ENCODE results near the gene KRTAP10-7.
"Not testable (repeated sequence)": the region's sequence is repeated elsewhere in the genome, so short reads cannot be mapped to it uniquely, and the experiment has no call there.

Gene KRTAP10-7

GRCh38 chr21:44612669-44613229, 12.4 kb downstream of the KRTAP10-7 start:
- no peak for DNase-seq

- DNase-seq: no peak
These were observed 13.2 kb downstream of the KRTAP10-7 start for GRCh38 chr21:44613386-44614155.

DNA sequence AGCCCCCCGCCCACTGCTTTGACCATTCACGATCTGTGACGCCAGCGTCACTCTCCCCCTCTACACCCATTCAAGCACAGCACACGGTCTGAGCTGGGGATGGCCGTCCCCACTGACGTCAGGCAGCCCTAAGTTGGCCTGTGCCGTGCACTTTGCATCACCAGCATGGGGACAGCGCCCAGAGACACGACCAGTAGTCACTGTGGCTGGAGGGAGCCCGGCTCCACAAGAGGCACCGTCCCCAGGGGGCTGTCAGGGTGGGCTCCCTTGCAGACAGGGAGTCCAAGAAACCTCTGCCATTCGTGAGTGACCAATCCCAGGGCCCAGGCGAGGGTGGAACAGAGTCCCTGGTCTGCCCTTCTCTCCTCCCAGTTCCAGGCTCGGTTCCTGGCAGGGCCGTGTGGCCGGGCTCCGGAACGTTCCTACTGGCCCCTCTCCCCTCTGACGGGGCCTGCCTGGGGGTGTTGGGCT, 13.8 kb downstream of the KRTAP10-7 start:
- no peak for DNase-seq

DNA sequence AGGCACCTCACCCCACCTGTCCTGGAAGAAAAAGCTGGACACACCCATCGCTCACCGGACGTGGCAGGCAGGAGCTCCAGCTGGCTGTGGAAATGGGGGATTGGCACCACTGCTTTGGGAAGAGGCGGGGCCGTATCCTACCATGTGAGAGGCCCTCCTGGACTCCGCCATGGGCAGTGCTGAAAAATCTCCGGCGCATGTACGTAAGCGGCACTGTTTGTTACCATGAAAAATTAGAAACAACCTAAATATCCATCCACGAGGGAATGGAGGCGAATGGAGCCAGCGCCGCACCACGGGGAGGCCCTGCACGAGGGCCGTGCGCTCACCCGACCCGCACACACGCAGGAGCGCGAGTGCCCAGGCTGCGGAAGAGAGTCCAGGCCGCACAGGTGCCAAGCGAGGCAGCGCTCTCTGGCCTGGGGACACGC, 14.6 kb downstream of the KRTAP10-7 start:
- no peak for DNase-seq

DNA sequence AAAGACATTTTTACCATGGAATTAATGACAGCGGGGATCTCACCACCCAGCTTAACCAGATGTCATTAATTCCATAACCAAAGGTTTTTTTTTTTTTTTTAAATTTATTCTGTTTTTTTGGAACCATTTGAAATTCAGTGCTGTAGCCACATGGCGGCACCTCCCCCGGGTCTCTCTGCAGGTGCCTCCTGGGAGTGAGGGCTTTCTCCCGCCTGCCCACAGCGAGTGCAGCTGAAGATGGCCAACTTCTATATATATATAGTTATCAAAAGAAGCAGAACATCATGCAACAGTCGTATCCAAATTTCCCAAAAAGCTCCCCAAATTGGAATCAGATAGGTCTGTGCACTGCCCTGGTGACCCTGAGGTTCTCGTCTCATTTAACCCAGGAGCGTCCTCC, 15.1 kb downstream of the KRTAP10-7 start:
- no peak for DNase-seq

DNA sequence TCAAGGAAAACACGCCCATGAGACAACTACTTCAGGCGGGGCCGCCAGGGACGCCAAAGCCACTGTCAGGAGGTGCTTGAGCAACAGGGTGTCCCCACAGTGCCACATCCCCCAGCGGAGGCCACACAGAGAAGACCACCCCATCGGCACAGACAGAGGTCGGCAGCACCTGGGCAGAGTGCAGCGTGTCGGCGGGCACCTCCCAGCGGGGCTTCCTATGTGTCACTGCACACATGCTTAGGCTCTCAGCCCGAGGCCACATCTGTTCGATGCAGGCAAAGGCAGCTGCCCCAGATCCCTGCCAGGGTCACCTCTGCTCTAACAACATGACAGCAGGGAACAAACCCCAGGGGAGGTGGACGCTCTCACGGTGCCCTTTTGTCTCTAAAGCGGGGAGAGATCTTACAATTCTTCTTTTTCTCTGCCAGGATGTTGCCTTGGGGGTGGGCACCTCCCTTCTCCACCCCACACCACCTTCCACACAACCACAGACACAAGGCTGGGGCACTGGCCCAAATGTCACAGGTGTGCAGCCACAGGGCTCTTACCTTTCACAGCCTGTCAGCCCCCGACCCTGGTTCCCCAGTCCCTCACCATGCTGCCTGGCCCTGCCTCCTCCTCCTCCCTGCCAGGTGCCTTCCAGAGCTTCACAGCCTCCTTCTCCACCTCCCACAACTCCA, 15.7 kb downstream of the KRTAP10-7 start:
- no peak for DNase-seq

GRCh38 chr21:44616591-44616926, 16.2 kb downstream of the KRTAP10-7 start:
- DNase-seq: no peak

GRCh38 chr21:44617071-44617501, 16.7 kb downstream of the KRTAP10-7 start:
- no peak for DNase-seq

GRCh38 chr21:44618504-44618903, 18.1 kb downstream of the KRTAP10-7 start:
- DNase-seq: no peak

GRCh38 chr21:44618909-44619308, 18.5 kb downstream of the KRTAP10-7 start:
- DNase-seq: peak; percentile 77

GRCh38 chr21:44619886-44620285, 19.5 kb downstream of the KRTAP10-7 start:
- no peak for DNase-seq

- no peak for DNase-seq
These were observed 23.2 kb downstream of the KRTAP10-7 start for GRCh38 chr21:44623575-44623974.

DNA sequence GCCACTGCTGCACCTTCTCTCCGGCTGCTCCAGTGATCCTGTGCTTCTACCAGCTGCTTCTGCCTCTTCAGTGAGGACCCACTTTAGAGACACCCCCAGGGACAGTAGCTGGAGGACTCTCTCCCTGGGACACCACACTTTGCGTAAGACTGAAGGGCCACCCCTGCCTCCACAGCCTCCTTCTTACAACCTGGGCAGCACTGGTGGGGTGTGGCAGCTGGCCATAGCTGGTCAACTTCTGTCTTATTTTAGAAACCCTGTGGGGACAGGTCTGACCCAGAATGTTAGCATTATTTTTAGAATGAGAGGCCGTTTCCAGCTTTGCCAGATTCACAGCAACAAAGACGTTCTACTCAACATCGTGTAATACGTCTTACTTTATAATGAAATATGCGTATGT, 25.4 kb downstream of the KRTAP10-7 start:
- no peak for DNase-seq

DNA sequence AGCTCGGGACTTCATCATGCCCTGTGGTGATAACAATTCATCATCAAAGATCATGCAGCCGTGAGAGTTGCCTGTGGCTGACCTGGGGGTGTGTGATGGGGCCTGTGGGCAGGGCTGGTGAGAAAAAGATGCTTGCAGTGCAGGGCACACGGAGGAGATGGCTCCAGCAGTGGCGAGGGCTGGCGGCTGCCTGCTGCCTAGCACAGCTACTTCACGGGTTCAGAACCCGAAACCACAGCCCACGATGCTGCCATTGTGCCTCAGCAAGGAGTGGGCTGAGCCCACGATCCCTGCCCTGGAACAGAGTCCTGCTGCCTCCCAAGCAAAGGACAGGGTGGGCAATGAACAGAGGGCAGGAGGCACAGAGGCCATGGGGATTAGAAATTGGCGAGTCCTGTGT, 25.9 kb downstream of the KRTAP10-7 start:
- no peak for DNase-seq

DNA sequence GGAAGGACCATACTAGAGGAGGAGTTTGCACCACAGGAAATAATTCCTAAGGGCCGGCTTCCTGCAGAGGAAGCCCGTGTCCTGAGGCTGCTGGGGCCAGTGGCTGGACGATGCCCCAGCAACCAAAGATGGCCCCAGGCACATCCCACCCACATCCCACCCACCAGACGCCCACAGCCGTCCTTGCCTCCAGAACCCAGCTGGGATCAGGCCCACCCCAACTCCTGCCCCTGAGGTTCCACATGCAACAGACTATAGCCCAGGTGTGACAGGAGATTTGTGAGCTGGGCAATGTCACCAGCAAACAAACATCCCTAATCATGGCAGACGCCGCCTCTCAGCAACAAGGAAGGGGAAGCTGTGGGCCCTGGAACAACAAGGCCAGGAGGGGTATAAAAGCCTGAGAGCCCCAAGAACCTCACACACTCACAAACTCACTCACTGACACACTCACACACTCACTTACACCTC, 26.3 kb downstream of the KRTAP10-7 start, which contains the start of gene KRTAP10-9:
TSS of gene KRTAP10-9 (plus strand) at position 421 of the 471 bp plus-strand sequence. CDS start 79 bp downstream, outside the sequence.
- DNase-seq: no peak

GRCh38 chr21:44627181-44627822, 26.9 kb downstream of the KRTAP10-7 start:
- DNase-seq: not testable (repeated sequence)

DNA sequence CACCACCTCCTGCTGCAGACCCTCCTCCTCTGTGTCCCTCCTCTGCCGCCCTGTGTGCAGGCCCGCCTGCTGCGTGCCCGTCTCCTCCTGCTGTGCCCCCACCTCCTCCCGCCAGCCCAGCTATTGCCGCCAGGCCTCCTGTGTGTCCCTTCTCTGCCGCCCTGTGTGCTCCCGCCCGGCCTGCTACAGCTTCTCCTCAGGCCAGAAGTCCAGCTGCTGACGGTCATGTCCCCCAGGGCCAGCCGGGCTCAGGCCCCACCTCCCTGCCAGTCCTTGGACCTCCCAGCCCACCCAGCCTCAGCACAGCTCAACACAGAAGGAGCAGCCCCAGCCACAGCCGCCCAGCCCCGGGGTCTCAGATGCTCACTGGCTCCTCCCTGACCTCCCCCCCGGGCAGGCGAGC, 27.4 kb downstream of the KRTAP10-7 start:
- not testable (repeated sequence) for DNase-seq

DNA sequence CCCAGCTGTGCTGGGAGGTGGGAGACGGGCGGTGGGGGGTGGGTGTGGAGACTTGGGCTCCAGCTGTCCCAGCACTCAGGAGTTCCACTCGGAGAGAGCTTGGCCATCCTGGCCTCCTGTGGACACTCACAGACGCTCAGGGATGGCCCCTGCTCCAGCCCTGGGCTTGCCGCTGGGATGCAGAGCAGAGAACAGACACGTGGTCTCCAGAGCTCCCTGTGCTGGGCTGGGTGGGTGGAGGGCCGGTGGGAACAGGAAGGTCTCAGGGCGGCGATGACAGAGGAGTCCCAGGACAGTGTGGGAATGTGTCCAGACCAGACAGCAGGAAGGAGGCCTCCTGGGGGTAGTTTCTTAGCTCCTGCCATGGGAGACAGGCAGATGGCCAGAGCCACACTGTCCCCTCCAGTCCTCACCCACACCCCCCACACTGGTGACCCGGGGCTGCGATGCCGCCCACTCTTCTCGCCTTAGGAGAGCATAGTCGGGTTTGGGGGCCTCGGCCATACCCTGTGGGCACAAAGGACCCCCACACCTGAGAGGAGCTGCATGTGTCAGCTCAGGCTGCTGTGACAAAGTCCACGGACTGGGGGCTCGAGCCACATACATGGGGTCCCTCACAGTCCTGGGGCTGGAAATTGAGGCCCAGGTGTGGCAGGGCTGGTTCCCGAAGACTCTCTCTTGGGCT, 28.5 kb downstream of the KRTAP10-7 start:
- DNase-seq: no peak

- no peak for DNase-seq
These were observed 30.0 kb downstream of the KRTAP10-7 start for GRCh38 chr21:44630440-44630839.

DNA sequence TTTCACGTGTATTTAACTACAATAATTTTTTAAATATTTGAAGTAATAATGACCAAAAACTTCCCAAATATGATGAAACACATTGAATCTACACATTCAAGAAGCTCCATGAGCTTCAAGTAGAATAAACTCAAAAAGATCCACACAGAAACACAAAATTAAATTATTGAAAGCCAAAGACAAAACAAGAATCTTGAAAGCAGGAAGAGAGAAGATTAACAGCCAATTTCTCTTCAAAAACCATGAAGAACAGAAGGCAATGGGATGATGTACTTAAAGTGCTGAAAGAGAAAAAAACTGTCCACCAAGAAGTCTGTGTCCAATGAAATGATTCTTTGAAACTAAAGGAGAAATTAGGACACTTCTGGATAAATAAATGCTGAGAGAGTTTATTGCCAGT, 31.7 kb downstream of the KRTAP10-7 start:
- DNase-seq: no peak

DNA sequence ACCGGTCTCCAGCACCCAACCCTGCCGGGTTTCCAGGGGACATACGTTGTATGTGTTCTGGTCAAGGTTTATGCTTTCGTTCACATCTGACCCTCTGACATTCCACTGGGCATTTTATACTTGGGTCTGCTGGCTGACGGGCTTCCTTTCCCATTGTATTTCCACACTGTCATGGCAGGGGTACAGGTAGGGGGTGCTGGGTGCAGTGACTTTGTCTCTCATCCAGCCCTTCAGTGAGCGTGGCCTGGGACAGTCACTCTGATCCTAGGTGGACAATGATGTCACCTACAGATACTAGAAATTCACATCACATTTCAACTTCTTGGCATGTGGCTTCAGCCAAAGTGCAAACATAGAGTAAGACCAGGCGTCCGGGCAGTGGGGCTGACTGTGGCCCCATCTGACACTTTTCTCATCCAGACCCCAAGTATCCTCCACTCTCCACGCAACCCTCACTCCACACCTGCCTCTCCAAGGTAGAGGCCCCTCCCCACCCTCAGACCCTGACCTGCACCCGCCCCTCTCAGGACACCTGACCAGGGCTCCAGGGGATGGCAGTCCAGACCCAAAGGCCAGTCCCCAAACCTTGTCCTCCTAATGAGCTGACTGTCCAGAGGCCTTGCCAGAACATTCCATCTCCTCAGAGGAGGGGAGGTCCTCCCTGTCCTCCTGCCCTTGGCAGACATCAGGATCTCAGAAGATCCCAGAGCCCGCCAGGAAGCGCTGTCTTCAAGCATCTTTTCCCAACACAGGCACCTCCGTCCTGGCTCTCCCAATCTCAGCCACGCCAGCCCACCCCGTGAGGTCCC, 36.0 kb downstream of the KRTAP10-7 start:
- no peak for DNase-seq
